Mesothelial cell of epicardium (in vitro differentiated cells): ENCODE data around the gene CRADD. TPM values are rescaled to one million over a fixed set of nuclear protein-coding genes. Genes with fewer than 3 reads are reported as not detected.
"Not testable (repeated sequence)": the region's sequence is repeated elsewhere in the genome, so short reads cannot be mapped to it uniquely, and the experiment has no call there.

Experiments
- DNase-seq, 2 experiments: peaks; one replicate each; pipeline ENCODE4 v3.0.0; 2021; ENCODE audit warnings: low spot score in 2 of 2; ENCODE audit not compliant: unreplicated experiment in 2 of 2
- H3K27ac Mint-ChIP-seq: 2 replicates; pipeline ENCODE4 v1.8.0; 2021; ENCODE audit warnings: mixed read lengths
- H3K27me3 Mint-ChIP-seq: 2 replicates; pipeline ENCODE4 v1.8.0; 2021; ENCODE audit warnings: low read depth, mixed read lengths
- H3K36me3 Mint-ChIP-seq: 2 replicates; pipeline ENCODE4 v1.8.0; 2021; ENCODE audit warnings: mixed read lengths
- H3K4me1 Mint-ChIP-seq: 2 replicates; pipeline ENCODE4 v1.8.0; 2021; ENCODE audit warnings: mixed read lengths
- H3K4me3 Mint-ChIP-seq: 2 replicates; pipeline ENCODE4 v1.8.0; 2021; ENCODE audit warnings: mild to moderate bottlenecking, moderate library complexity, mixed read lengths
- H3K9me3 Mint-ChIP-seq: 2 replicates; pipeline ENCODE4 v1.8.0; 2021; ENCODE audit warnings: mixed read lengths
- total RNA-seq: library from RNA; stranded (reverse); gene quantifications from 3 replicates; pipeline ENCODE4 v1.2.1, GENCODE V29; 2021
- TF ChIP-seq, protein P1 (sequence below): fragments of 200-600 bp; sonication (generic); IDR thresholded peaks from one replicate; pipeline ENCODE4 v1.5.0; 2021; ENCODE audit warnings: antibody characterized with exemption; ENCODE audit not compliant: unreplicated experiment

The CRADD gene
- total RNA-seq, 1 donor from 2014 or later = 6.6 TPM

DNA sequence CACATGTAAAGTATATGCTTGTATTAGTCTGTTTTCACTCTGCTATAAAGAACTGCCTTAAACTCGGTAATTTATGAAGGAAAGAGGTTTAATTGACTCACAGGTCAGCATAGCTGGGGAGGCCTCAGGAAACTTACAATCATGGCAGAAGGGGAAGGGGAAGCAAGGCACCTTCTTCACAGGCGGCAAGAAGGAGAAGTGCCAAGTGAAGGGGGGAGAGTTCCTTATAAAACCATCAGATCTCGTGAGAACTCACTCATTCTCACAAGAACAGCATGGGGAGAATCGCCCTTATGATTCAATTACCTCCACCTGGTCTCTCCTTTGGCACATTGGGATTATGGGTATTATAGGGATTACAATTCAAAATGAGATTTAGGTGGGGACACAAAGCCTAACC is 241.7 kb downstream of the CRADD start:
- no peak overlapping the region for H3K4me3 Mint-ChIP-seq
- no peaks in the 10 kb centered on the region for H3K36me3 Mint-ChIP-seq
- TF ChIP-seq, protein P1, sequence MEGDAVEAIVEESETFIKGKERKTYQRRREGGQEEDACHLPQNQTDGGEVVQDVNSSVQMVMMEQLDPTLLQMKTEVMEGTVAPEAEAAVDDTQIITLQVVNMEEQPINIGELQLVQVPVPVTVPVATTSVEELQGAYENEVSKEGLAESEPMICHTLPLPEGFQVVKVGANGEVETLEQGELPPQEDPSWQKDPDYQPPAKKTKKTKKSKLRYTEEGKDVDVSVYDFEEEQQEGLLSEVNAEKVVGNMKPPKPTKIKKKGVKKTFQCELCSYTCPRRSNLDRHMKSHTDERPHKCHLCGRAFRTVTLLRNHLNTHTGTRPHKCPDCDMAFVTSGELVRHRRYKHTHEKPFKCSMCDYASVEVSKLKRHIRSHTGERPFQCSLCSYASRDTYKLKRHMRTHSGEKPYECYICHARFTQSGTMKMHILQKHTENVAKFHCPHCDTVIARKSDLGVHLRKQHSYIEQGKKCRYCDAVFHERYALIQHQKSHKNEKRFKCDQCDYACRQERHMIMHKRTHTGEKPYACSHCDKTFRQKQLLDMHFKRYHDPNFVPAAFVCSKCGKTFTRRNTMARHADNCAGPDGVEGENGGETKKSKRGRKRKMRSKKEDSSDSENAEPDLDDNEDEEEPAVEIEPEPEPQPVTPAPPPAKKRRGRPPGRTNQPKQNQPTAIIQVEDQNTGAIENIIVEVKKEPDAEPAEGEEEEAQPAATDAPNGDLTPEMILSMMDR = no peak
- no peak for DNase-seq
- no peak overlapping the region for H3K27ac Mint-ChIP-seq
- no peaks in the 10 kb centered on the region for H3K4me1 Mint-ChIP-seq
- peaks cover 3% of the 10 kb centered on the region for H3K9me3 Mint-ChIP-seq
- no peaks in the 10 kb centered on the region for H3K27me3 Mint-ChIP-seq

DNA sequence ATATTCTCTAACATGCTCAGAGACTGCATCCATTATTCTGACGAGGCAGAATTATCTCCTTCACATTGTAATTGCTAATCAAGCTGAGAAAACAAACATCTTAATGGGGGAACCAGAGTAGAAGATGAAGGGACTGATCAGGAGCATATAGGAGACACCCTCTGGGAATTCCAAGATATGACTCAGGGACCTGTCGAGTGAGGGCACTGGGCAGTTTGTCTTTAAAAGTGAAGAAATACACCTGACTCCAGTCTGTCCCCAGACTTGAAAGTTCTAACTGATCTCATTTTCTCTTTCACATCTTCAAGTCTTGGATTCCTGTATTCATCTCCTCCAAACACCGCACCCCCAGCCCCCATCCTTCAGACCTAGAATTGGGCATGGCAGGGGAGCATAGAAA is 244.3 kb downstream of the CRADD start:
- no peak for DNase-seq
- no peaks in the 10 kb centered on the region for H3K27me3 Mint-ChIP-seq
- no peak overlapping the region for H3K27ac Mint-ChIP-seq
- H3K4me1 Mint-ChIP-seq = no peaks in the 10 kb centered on the region
- H3K9me3 Mint-ChIP-seq = peaks cover 19% of the 10 kb centered on the region
- H3K4me3 Mint-ChIP-seq = no peak overlapping the region
- peaks cover 9% of the 10 kb centered on the region for H3K36me3 Mint-ChIP-seq
- TF ChIP-seq, protein P1 = no peak

DNA sequence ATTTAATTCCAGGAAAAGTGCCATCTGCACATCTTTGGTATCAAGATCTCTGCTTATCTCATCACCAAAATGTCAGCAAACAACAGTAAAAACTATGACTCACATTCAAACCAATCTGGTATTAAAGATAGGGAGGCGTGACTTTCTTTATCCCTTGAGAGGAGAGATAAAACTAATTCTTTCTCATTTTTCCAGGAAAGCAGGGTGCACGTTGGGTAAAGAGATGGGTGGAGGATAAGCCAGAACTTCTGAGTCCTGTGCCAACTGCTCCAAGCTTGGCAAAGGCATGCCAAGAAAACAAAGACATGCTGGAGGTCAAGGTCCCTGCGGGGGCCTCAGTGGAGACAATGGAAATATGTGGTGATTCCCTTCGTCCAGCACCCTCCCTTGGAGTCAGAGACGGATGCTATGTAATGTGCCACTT is 245.4 kb downstream of the CRADD start:
- H3K27me3 Mint-ChIP-seq = no peaks in the 10 kb centered on the region
- H3K27ac Mint-ChIP-seq = no peak overlapping the region
- DNase-seq = no peak
- TF ChIP-seq, protein P1 = no peak
- H3K36me3 Mint-ChIP-seq = peaks cover 12% of the 10 kb centered on the region
- H3K4me1 Mint-ChIP-seq = no peaks in the 10 kb centered on the region
- no peak overlapping the region for H3K4me3 Mint-ChIP-seq
- peaks cover 28% of the 10 kb centered on the region for H3K9me3 Mint-ChIP-seq

DNA sequence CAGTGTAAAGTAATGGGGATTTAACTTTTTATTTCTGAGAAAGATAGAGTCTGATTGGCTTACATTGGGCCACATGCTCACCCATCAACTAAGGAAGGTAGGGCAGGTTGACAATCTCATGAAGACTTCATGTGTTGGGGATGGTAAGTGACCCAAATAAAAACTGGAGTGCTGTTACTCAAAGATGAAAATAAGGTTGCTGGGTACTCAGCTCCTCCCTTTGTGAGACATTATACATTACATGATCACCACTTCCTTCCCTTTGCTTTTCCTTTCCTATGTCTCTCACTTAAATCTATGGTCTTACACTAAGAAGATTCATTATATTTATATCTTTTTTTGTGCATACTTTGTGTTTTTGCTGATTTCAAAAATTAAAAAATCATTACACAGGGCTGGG is 247.2 kb downstream of the CRADD start:
- Mint-ChIP-seq H3K27me3 (no peaks in the 10 kb centered on the region), H3K4me3 (no peak overlapping the region), H3K9me3 (peaks cover 38% of the 10 kb centered on the region), H3K27ac (no peak overlapping the region), H3K36me3 (peaks cover 12% of the 10 kb centered on the region), H3K4me1 (no peaks in the 10 kb centered on the region)
- DNase-seq = no peak
- TF ChIP-seq, protein P1 = no peak

DNA sequence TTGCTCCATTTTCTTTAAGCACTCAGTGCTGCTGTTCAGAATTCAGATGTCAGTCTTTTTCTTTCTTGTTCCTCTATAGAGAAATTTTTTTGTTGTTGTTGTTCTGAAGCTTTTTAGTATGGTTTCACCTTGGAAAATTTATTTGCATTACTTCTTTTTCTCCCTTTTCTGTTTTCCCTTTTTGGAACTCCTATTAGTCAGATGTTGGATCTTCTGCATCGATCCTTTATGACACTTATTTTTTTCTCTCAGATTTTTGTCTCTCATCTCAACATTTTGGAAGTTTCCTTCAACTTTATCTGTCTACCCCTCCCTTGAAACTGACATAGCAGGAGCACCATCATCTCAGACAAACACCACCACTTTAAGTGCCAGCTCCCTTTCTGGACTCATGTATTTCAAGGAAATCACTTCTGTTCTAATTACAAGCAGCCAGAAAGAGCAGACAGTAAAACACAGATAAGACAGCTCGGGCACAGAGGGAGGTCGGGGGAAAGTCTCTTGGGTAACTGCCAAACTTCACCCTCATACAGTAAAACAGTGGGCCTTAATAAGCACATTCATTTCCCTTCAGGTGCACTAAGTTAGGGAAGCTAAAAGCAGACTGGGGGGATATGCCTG is 248.5 kb downstream of the CRADD start:
- TF ChIP-seq, protein P1 = no peak

DNA sequence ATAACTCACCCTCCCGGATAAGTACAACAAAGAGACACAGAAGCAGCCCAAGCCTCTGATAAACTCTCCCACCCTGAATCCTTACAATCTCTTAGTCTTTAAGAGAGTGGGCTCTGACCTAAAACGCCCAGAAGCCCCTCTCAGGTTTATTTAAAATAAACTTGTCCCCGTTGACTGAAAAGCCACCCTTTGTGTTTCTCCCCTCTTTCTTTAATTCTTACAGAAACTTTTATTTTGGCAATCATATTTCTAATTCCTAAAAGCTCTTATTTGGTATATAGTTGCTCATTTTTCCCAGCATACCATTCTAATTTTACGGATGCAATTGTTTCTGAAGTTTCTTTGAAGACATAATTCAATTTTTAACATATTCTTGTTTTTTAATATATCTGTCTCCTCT is 249.1 kb downstream of the CRADD start:
- no peak overlapping the region for H3K4me3 Mint-ChIP-seq
- no peaks in the 10 kb centered on the region for H3K27me3 Mint-ChIP-seq
- peaks cover 39% of the 10 kb centered on the region for H3K9me3 Mint-ChIP-seq
- no peaks in the 10 kb centered on the region for H3K4me1 Mint-ChIP-seq
- no peak overlapping the region for H3K27ac Mint-ChIP-seq
- H3K36me3 Mint-ChIP-seq = peaks cover 12% of the 10 kb centered on the region
- TF ChIP-seq, protein P1 = no peak
- no peak for DNase-seq

More for the DNA sequence above, 248.5 kb downstream of the CRADD start:
- Mint-ChIP-seq H3K4me1 (no peaks in the 10 kb centered on the region), H3K36me3 (peaks cover 12% of the 10 kb centered on the region), H3K27me3 (no peaks in the 10 kb centered on the region), H3K4me3 (no peak overlapping the region), H3K27ac (no peak overlapping the region), H3K9me3 (peaks cover 39% of the 10 kb centered on the region)
- DNase-seq = no peak

DNA sequence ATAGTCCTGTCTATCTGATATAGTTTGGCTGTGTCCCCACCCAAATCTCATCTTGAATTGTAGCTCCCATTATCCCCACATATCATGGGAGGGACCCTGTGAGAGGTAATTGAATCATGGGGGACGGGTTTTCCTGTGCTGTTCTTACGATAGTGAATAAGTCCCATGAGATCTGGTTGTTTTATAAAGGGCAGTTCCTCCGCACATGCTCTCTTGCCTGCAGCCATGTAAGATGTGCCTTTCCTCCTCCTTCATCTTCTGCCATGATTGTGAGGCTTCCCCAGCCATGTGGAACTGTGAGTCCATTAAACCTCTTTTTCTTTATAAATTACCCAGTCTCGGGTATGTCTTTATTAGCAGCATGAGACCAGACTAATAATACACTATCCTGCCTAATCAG is 251.9 kb downstream of the CRADD start:
- not testable (repeated sequence) for H3K4me1 Mint-ChIP-seq, H3K4me3 Mint-ChIP-seq, H3K27me3 Mint-ChIP-seq, DNase-seq, H3K27ac Mint-ChIP-seq
- peaks cover 12% of the 10 kb centered on the region for H3K36me3 Mint-ChIP-seq
- peaks cover 39% of the 10 kb centered on the region for H3K9me3 Mint-ChIP-seq
